ENCODE measurements around the gene ZNF829.

DNA sequence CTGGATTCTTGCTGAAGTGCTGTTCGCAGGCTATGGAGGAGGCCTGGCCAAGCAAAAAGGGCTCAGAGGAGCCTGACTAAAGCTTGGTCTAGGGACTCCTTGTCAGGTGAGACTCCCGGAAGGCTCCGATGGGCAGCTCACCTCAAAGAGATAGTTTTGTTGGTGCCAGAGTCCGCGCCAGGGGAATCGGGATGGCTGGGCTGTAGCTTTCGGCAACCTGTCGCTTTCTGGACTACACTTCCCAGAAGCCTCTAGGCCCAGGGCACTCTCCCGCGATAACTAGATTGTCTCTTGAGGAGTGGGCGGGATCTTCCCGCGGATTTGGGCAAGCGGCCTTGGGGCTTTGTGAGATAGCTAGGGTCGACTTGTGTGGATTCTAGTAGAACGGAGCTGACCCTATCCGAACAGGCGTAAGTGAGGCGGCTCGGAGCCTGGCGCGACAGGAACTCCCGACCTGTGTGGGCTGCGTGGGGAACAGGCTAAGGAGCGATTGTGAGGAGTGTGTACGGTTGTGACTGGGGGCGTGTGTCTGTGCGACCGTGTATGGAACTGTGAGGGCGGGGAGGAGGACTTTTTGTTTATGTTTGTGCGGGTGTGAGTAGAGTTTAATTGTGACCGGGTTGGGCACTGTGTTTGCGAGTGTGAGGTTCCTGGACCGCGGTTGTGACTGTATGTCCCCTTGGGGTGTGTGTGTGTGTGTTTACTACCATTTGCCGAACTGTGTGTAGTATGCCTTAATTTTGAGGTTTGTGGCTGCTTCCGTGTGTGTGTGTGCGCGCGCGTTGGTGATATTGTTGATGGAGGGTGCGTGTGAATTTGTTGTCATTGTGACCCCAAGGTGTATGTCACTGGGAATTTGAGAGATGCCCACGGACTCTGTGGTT, 65.3 kb downstream of the ZNF829 start, which contains the start of gene ZNF345:
- TF ChIP-seq, protein P1, sequence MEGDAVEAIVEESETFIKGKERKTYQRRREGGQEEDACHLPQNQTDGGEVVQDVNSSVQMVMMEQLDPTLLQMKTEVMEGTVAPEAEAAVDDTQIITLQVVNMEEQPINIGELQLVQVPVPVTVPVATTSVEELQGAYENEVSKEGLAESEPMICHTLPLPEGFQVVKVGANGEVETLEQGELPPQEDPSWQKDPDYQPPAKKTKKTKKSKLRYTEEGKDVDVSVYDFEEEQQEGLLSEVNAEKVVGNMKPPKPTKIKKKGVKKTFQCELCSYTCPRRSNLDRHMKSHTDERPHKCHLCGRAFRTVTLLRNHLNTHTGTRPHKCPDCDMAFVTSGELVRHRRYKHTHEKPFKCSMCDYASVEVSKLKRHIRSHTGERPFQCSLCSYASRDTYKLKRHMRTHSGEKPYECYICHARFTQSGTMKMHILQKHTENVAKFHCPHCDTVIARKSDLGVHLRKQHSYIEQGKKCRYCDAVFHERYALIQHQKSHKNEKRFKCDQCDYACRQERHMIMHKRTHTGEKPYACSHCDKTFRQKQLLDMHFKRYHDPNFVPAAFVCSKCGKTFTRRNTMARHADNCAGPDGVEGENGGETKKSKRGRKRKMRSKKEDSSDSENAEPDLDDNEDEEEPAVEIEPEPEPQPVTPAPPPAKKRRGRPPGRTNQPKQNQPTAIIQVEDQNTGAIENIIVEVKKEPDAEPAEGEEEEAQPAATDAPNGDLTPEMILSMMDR (IDR thresholded peaks at IDR 0.05; ENCODE audit: low read depth, low read length, poor library complexity, severe bottlenecking): no peak
- no peak for TF ChIP-seq EZH2phosphoT487 (IDR thresholded peaks at IDR 0.05; ENCODE audit: borderline replicate concordance, low read length)

Data from DOHH2 (cell line).